Measurements from ENCODE around the gene MAP3K2.
"Not testable (repeated sequence)": the region's sequence is repeated elsewhere in the genome, so short reads cannot be mapped to it uniquely, and the experiment has no call there.

Gene MAP3K2

DNA sequence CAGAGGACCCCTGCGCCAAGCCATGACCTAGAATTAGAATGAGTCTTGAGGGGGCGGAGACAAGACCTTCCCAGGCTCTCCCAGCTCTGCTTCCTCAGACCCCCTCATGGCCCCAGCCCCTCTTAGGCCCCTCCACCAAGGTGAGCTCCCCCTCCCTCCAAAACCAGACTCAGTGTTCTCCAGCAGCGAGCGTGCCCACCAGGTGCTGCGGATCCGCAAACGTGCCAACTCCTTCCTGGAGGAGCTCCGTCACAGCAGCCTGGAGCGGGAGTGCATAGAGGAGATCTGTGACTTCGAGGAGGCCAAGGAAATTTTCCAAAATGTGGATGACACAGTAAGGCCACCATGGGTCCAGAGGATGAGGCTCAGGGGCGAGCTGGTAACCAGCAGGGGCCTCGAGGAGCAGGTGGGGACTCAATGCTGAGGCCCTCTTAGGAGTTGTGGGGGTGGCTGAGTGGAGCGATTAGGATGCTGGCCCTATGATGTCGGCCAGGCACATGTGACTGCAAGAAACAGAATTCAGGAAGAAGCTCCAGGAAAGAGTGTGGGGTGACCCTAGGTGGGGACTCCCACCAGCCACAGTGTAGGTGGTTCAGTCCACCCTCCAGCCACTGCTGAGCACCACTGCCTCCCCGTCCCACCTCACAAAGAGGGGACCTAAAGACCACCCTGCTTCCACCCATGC is 33.5 kb upstream of the MAP3K2 start:
- DNase-seq: no peak

DNA sequence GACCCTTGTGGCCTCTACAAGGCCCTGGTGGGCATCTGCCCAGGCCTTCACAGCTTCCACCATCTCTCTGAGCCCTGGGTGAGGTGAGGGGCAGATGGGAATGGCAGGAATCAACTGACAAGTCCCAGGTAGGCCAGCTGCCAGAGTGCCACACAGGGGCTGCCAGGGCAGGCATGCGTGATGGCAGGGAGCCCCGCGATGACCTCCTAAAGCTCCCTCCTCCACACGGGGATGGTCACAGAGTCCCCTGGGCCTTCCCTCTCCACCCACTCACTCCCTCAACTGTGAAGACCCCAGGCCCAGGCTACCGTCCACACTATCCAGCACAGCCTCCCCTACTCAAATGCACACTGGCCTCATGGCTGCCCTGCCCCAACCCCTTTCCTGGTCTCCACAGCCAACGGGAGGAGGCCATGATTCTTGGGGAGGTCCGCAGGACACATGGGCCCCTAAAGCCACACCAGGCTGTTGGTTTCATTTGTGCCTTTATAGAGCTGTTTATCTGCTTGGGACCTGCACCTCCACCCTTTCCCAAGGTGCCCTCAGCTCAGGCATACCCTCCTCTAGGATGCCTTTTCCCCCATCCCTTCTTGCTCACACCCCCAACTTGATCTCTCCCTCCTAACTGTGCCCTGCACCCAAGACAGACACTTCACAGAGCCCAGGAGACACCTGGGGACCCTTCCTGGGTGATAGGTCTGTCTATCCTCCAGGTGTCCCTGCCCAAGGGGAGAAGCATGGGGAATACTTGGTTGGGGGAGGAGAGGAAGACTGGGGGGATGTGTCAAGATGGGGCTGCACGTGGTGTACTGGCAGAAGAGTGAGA is 32.5 kb upstream of the MAP3K2 start:
- no peak for DNase-seq

DNA sequence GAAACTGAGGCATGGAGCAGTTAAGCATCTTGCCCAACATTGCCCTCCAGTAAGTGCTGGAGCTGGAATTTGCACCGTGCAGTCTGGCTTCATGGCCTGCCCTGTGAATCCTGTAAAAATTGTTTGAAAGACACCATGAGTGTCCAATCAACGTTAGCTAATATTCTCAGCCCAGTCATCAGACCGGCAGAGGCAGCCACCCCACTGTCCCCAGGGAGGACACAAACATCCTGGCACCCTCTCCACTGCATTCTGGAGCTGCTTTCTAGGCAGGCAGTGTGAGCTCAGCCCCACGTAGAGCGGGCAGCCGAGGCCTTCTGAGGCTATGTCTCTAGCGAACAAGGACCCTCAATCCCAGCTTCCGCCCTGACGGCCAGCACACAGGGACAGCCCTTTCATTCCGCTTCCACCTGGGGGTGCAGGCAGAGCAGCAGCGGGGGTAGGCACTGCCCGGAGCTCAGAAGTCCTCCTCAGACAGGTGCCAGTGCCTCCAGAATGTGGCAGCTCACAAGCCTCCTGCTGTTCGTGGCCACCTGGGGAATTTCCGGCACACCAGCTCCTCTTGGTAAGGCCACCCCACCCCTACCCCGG is 31.8 kb upstream of the MAP3K2 start:
- DNase-seq: no peak

DNA sequence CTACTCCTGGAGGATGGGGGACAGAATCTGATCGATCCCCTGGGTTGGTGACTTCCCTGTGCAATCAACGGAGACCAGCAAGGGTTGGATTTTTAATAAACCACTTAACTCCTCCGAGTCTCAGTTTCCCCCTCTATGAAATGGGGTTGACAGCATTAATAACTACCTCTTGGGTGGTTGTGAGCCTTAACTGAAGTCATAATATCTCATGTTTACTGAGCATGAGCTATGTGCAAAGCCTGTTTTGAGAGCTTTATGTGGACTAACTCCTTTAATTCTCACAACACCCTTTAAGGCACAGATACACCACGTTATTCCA is 31.3 kb upstream of the MAP3K2 start:
- no peak for DNase-seq

DNA sequence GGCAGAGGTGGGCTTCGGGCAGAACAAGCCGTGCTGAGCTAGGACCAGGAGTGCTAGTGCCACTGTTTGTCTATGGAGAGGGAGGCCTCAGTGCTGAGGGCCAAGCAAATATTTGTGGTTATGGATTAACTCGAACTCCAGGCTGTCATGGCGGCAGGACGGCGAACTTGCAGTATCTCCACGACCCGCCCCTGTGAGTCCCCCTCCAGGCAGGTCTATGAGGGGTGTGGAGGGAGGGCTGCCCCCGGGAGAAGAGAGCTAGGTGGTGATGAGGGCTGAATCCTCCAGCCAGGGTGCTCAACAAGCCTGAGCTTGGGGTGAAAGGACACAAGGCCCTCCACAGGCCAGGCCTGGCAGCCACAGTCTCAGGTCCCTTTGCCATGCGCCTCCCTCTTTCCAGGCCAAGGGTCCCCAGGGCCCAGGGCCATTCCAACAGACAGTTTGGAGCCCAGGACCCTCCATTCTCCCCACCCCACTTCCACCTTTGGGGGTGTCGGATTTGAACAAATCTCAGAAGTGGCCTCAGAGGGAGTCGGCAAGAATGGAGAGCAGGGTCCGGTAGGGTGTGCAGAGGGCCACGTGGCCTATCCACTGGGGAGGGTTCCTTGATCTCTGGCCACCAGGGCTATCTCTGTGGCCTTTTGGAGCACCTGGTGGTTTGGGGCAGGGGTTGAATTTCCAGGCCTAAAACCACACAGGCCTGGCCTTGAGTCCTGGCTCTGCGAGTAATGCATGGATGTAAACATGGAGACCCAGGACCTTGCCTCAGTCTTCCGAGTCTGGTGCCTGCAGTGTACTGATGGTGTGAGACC is 30.7 kb upstream of the MAP3K2 start, which contains the start of gene PROC:
Gene PROC, plus strand, starts transcription at position 128 of the 812 bp plus-strand sequence. CDS start 1,516 bp downstream, outside the sequence.
- DNase-seq: no peak

DNA sequence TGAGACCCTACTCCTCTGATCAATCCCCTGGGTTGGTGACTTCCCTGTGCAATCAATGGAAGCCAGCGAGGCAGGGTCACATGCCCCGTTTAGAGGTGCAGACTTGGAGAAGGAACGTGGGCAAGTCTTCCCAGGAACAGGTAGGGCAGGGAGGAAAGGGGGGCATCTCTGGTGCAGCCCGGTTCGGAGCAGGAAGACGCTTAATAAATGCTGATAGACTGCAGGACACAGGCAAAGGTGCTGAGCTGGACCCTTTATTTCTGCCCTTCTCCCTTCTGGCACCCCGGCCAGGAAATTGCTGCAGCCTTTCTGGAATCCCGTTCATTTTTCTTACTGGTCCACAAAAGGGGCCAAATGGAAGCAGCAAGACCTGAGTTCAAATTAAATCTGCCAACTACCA is 29.6 kb upstream of the MAP3K2 start:
- DNase-seq: no peak

DNA sequence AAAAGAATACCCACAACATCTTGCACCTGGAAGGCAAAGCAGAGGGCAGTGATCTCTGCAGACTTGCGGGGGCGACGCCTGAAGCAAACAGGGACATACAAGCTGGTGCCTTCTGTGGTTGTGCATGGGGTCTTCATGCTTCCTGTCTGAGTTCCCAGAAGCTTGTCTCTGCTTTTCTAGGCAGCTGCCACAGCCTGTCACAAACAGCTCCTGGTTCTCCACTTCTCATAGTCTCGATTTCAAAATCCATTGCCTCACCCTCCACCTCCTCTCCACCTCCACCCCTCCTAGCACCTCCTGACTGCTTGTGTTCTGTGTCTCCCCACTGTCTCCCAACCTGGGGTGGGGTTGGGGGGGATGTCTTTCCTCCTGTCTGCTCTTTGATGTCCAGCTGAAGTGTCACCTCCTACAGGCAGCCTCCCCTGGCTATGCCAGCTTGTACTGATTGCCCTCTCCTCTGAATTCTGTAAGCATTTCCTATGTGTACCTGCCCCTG is 28.8 kb upstream of the MAP3K2 start:
- DNase-seq: no peak

DNA sequence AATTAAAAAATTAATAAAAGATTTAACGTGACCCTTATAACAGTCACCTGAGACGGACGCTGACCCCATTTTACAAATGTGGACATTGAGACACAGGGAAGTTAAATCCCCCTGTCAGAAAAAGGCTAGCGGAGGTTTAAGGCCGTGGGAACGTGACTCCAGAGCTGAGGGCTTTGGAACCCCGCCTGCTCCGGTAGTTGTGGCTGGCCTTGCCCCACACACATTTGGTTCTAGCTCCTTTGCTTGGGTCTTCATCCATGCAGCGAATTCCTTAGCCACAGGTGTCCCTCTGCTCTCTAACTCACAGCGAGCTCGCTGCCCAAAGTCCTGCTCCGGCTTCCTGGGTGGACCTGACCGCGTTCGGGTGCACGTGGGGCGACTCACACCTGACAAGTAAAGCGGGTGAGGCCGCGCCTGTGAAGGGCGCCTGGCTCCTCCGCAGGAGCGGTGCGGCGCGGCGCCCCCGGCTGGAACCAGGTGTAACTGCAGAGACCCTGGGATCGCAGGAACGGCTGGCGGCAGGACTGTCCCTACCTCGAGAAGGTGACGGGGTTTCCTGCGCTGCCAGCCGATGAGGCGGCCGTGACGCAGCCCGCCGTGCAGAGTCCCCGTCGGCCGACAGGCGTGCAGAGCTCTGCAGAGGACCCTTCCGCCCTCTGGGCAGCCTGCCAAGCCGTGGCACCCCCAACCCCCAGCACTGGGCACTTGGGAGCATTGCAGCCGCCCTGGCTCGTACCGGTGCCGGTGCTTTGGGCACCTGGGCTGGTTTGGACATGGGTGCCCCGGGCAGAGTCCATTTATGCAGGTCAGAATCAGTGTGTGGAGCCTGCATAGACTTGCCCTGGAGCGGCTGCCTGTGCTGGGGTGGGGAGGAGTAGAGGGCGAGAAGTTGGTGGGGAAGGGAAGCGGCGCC is 28.1 kb upstream of the MAP3K2 start:
- DNase-seq: no peak

DNA sequence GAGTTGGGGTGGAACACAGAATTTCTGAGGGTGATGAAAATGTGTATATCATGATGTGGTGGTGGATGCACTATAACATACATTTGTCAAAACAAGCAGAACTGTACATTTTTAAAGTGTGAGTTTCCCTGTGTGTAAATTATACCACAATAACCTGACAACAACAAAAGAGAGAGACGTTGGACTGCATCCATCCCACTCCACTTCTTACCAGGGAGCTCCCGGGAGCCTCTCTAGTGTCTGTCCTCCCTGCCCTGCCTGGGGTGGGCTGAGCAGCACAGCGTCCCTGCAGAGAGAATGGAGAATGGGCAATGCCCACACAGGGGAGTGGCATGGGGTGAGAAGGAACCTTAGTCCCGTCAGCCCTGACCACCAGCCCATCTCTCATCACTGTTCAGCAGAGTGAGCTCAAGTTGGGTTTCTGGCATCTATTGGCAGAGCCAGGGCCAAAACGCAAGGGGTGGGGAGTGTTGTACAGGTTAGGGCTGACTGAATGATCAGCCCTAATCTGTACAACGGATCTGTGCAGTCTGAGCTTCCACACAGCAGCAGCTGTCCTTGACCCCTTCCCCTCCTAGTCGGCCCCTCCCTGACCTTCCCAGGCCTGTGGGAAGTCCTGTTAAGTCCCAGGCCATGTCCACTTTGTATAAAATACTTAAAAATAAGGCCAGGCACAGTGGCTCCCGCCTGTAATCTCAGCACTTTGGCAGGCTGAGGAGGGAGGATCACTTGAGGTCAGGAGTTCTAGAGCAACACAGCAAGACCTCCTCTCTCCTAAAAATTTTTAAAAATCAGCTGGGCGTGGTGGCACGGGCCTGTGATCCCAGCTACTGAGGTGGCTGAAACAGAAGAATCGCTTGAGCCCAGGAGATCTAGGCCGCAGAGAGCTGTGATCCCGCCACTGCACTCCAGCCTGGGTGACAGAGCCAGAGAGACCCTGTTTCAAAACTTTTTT is 27.1 kb upstream of the MAP3K2 start:
- no peak for DNase-seq

DNA sequence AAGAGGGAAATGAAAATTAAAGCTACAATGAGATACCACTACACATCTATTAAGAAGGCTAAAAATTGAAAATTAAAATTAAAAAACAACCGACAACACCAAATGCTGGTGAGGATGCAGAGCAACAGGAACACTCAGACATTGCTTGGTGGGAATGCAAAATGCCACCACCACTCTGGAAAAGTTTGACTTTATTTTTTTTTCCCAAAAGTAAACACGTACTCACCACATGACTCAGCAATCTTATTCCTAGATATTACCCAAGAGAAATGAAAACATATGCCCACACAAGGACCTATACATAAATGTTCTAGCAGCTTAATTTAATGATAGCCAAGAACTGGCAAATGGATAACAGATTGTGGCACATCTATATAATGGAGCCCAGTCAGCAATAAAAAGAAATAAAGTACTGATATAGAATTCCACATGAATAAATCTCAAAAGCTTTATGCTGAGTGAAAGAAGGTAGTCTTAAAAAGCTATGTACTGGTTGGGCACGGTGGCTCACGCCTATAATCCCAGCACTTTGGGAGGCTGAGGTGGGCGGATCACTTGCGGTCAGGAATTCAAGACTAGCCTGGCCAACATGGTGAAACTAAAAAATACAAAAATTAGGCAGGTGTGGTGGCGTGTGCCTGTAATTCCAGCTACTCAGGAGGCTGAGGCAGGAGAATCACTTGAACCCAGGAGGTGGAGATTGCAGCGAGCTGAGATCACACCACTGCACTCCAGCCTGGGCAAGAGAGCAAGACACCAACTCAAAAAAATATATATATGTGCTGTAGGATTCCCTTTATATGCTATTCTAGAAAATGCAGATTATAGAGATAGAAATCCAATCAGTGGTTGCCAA is 26.2 kb upstream of the MAP3K2 start:
- no peak for DNase-seq

DNA sequence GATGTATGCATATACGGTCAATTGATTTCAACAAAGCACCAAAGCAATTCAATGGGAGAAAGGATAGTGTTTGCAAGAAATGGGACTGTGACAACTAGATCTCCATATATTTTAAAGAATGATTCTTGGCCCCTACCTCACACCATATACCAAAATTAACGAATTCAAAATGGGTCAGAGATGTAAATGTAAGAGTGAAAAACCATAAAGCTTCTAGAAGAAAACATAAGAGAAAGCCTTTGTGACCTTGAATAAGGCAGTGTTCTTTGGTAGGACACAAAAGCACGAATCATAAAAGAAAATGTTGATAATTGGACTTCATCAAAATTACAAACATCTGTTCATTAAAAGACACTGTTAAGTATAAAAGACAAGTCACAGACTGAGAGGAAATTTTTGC is 25.4 kb upstream of the MAP3K2 start:
- no peak for DNase-seq

DNA sequence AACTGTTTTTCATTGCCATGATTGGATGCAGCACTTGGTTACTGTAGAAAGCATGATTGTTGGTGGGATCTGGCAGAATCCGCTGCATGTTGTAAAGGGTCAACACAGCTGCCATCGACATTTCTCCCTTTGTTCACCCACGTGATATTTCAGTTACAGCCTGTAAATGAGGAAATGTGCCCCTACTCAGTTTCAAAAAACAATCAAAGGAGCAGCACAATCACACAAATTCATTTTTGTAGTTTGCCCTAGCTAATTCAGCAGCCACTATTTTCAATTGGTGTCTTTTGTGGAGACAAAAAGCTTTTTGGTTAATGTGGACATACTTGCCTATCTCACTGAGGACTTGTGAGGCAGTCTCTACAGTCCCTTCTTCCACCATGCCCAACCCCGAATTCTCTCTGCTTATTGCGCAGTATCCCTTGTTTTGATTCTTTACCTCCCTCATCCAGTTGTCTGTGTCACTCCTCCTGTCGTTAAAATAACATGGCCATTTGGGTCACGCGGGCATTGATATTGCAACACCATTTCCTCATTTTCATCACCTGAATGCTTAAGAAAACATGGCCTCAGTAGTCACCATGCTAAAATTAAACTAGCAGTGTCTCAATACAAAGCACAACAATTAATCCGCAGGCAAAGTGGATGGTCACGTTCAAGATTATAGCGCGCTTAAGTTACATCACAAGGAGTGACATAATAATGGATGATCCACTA is 24.0 kb upstream of the MAP3K2 start:
- DNase-seq: peak; percentile 86

DNA sequence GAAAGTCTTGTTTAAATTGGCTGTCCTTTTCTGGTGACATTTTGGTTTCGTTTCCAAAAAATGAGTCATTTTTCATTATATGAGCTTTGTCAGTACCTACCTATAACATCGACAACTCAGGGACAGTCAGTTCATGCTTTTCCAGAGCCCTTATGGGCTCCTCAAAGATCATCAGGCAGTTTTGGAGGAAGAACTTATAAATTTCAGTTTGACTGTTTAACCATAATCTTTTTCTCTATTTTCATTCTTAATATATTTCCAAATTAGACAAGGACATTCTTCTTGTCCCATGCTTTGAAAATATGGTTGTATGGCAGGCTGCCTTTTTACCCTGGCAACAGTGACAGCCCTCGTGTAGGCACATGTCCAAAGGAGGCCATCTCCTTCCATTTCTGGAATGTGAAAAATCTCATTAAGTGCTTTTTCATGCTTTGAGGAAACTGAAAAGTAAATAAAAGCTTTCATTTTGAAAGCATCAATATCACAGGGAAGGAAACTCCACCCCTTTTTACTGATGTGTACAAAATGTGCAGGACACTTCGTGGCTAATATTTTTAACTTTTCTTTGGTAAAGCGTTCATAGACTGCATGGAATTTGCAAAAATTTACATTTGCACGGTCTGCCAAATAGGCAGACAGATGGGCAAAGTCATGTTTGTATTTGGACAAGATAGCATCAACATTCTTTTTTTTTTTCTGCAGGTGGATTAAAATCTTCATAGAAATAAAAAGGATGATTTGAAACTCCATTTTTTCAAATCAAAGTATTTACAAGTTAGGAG is 23.3 kb upstream of the MAP3K2 start:
- DNase-seq: no peak

DNA sequence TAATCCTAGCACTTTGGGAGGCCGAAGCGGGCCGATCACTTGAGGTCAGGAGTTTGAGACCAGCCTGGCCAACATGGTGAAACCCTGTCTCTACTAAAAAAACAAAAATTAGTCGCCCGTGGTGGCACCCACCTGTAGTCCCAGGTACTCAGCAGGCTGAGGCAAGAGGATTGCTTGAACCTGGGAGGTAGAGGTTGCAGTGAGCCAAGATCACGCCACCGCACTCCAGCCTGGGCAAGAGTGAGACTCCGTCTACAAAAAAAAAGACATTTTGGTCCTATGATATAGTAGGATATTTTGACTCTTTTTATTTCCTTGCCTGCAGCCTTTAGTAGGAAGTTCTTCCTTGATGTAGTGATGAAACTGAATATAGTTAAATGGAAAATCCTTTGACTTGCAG is 21.9 kb upstream of the MAP3K2 start:
- not testable (repeated sequence) for DNase-seq

DNA sequence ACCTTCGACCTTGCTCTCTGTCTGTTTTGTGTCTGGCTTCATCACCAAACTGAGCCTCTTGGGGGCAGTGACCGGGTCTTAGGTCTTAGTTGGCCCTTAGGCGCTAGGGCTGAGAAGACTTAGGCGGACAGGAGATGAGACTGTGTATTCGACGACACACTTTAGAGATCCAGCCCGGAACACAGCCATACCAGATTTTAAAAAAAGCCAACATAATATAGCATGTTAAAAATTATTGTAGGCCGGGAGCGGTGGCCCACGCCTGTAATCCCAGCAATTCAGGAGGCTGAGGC is 21.0 kb upstream of the MAP3K2 start:
- DNase-seq: no peak

DNA sequence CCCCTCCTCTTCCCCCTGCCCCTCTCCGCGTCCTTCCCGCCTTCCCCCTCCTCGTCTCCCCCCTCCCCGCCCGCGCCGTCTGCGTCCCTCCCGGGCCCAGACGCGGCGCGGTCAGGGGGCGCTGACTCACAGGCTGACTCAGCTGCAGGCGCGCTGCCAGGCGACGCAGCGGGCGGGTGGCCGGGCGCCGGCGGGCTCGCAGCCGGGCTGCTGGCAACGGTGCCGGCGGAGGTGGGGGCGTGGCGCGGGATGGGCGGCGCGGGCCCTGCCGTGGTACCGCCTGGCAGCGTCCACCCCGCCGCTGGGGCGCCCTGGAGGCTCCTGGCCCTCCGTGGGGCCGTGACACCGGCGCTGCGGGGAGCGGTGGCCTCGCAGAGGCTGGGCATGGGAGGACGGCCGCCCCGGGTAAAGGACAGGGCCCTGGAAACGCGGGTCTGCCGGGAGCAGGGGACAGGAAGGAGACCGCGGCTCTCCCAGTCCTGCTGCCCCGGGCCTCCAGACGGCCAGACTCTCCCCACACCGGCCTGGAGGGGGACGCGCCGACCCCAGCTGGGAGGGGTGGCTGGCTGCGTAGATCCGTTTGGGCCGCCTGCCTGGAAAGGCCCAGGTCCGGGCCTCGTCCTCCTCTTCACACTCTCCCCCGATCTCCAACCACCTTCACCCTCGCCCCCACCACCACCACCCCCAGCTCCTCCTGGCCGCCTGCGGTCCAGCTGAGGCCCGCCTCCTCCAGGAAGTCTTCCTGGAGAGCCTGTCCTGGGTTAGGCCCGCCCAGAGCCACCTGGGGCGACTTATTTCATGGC is 20.4 kb upstream of the MAP3K2 start:
- DNase-seq: no peak

DNA sequence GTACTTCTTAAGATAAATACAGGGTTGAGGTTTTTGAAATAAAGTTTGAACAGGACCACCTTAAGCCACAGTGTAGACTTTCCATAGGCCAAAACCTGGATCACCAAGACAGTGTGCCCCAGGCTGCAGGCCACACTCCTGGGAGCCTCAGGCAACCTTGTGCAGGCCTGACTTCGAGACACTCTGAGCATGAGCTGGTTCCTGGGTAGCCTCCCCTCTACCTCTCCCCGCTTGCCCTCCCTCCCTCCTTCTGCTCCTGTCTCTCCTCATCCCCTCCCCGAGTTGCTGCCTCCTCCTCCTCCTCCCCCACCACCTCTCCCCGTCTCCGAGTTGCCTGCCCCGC is 19.9 kb upstream of the MAP3K2 start:
- DNase-seq: no peak

DNA sequence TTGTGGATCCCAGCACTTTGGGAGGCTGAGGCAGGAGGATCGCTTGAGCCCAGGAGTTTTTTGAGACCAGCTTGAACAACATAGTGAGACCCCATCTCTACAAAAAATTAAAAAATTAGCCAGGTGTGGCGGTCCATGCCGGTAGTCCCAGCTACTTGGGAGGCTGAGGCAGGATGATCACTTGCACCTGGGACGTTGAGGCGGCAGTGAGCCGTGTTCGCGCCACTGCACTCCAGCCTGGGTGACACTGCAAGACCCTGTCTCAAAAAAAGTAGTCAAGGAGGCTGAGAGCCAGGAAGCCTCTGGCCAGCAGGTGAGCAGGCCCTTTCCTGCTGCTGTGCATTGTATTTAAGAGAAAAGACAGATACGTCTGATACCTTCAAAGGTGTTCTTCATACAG is 19.3 kb upstream of the MAP3K2 start:
- DNase-seq: no peak
